MCF 10A (cell line): ENCODE data around the gene MED28. TPM values are rescaled to one million over a fixed set of nuclear protein-coding genes. Genes with fewer than 3 reads are reported as not detected.

Experiments used
- BruUV-seq: library from RNA; stranded (reverse); fragments of 400-500 nt; replicated peaks from 2 replicates; lab custom pipeline; 2021; lab: Mats Ljungman, UMichigan
- CTCF ChIA-PET: fragments of 300-600 bp; sonication (Branson Sonifier 250); formaldehyde crosslinking; extraction: SDS; loops from one replicate; lab custom pipeline; 2021; ENCODE audit warnings: antibody characterized with exemption, inconsistent platforms; lab: Yijun Ruan, JAX
- POLR2A ChIA-PET: fragments of 300-600, 350-650 bp; sonication (Branson Sonifier 250); formaldehyde crosslinking; extraction: SDS; loops from one replicate; lab custom pipeline; 2020; ENCODE audit warnings: antibody characterized with exemption, inconsistent platforms; lab: Yijun Ruan, JAX
- DNase-seq: peaks from one replicate; pipeline ENCODE4 v3.0.0-alpha.2; 2018; ENCODE audit not compliant: unreplicated experiment
- H3K27ac Mint-ChIP-seq: one replicate; pipeline ENCODE4 v1.8.0; 2022; ENCODE audit warnings: mild to moderate bottlenecking, low read depth, mixed read lengths; ENCODE audit not compliant: unreplicated experiment
- H3K27me3 Mint-ChIP-seq: one replicate; pipeline ENCODE4 v1.8.0; 2022; ENCODE audit warnings: mixed read lengths; ENCODE audit not compliant: insufficient read depth, unreplicated experiment
- H3K36me3 Mint-ChIP-seq: one replicate; pipeline ENCODE4 v1.8.0; 2022; ENCODE audit warnings: mild to moderate bottlenecking, moderate library complexity, mixed read lengths; ENCODE audit not compliant: insufficient read depth, unreplicated experiment
- H3K4me1 Mint-ChIP-seq: one replicate; pipeline ENCODE4 v1.8.0; 2022; ENCODE audit warnings: mixed read lengths; ENCODE audit not compliant: insufficient read depth, unreplicated experiment
- H3K4me3 Mint-ChIP-seq: one replicate; pipeline ENCODE4 v1.8.0; 2022; ENCODE audit warnings: mild to moderate bottlenecking, moderate library complexity, mixed read lengths; ENCODE audit not compliant: unreplicated experiment
- H3K9me3 Mint-ChIP-seq: one replicate; pipeline ENCODE4 v1.8.0; 2022; ENCODE audit warnings: mixed read lengths; ENCODE audit not compliant: unreplicated experiment
- CTCF ChIP-seq: fragments of 200-600 bp; IDR thresholded peaks from one replicate; pipeline ENCODE4 v1.8.0; 2022; ENCODE audit warnings: antibody characterized with exemption, mild to moderate bottlenecking; ENCODE audit not compliant: unreplicated experiment
- intact Hi-C: fragments of 100-400 bp; cut with micrococcal nuclease; formaldehyde crosslinking; loops from 2 replicates; pipeline ENCODE4 v1.14.1; 2022
- total RNA-seq: library from RNA; stranded (reverse); gene quantifications from 2 replicates; pipeline ENCODE4 v1.2.3, GENCODE V29; 2022

MED28 gene
- total RNA-seq, 1 experiment from 2014 or later, result 32.1 TPM

- TF ChIP-seq CTCF, result no peak
- Mint-ChIP-seq H3K27ac (no peak overlapping the region), H3K4me1 (no peaks in the 10 kb centered on the region), H3K4me3 (no peak overlapping the region), H3K9me3 (no peaks in the 10 kb centered on the region), H3K36me3 (peaks cover 78% of the 10 kb centered on the region), H3K27me3 (no peaks in the 10 kb centered on the region)
- ChIA-PET POLR2A (interaction anchor here (0.6 kb wide), 2 partner anchors 21 to 1921 kb away, joined by 3 to 6 read pairs; no protein-coding TSS in a partner anchor), CTCF (interaction anchor here (0.6 to 3.7 kb wide), 5 partner anchors 13 to 73 kb away, joined by 3 to 9 read pairs (median 3); partner anchors contain the start of gene QDPR)
- no TSS peak for BruUV-seq
- DNase-seq, result no peak
- intact Hi-C loops, result no loop called here
Measured at GRCh38 chr4:17584521-17585213, 29.8 kb upstream of the MED28 start.

DNA sequence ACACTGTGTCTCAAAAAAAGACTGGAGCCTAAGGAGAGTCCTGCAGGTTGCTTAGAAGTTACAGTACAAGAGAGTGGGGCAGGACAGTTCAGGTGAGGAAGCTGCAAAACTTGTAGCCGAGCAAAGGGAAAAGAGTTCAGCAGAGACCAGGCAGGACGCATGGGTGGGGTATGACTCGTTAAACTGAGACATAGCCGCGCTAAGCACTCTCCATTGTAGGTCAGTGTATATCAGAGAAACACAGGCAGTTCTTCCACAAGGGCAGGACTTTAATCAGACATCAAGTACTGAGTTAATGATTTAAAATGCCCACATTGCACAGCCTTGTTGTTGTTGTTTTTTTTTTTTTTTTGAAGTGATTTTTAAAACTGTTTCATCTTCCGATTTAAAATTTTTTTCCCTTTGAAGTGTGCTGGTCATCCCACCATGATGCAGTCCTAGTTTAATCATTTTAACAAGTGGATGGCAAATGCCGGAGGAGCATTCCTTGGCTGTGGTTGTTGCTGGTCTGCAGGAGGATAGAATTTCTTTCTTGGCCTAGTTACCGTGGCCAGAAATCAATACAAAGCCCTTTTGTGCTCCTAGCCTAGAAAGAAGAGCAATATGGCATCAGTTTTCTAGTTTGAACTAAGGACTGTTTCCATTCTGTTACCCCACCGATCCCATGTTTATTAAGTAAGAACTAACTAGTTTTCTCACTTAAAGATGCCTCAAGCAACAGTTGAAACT is 27.2 kb upstream of the MED28 start:
- H3K36me3 Mint-ChIP-seq, result peaks cover 83% of the 10 kb centered on the region
- no peaks in the 10 kb centered on the region for H3K27me3 Mint-ChIP-seq
- H3K27ac Mint-ChIP-seq, result no peak overlapping the region
- H3K9me3 Mint-ChIP-seq, result no peaks in the 10 kb centered on the region
- DNase-seq, result no peak
- no peaks in the 10 kb centered on the region for H3K4me1 Mint-ChIP-seq
- intact Hi-C loops, result no loop called here
- BruUV-seq, result no TSS peak
- POLR2A ChIA-PET, result interaction anchor here (1.2 kb wide), 1 partner anchor 13 kb away, joined by 3 read pairs; no protein-coding TSS in a partner anchor
- TF ChIP-seq CTCF, result no peak
- CTCF ChIA-PET, result interaction anchor here (0.6 to 1.3 kb wide), 2 partner anchors 10 to 647 kb away, joined by 6 read pairs; no protein-coding TSS in a partner anchor
- no peak overlapping the region for H3K4me3 Mint-ChIP-seq

- TF ChIP-seq CTCF, result no peak
- ChIA-PET CTCF (interaction anchor here (0.7 kb wide), 2 partner anchors 209 to 861 kb away, joined by 3 read pairs; no protein-coding TSS in a partner anchor), POLR2A (interaction anchor here (0.8 kb wide), 1 partner anchor 24 kb away, joined by 3 read pairs; the partner anchor contains the start of gene MED28)
- H3K4me1 Mint-ChIP-seq, result no peaks in the 10 kb centered on the region
- H3K4me3 Mint-ChIP-seq, result no peak overlapping the region
- intact Hi-C loops, result no loop called here
- peaks cover 80% of the 10 kb centered on the region for H3K36me3 Mint-ChIP-seq
- no TSS peak for BruUV-seq
- H3K27ac Mint-ChIP-seq, result no peak overlapping the region
- no peak for DNase-seq
- no peaks in the 10 kb centered on the region for H3K9me3 Mint-ChIP-seq
- no peaks in the 10 kb centered on the region for H3K27me3 Mint-ChIP-seq
Measured at GRCh38 chr4:17589355-17589754, 25.1 kb upstream of the MED28 start.
